Hematopoietic multipotent progenitor cell treated with erythropoietin and hydrocortisone succinate and interleukin-3 and kit ligand, for 4 days (in vitro differentiated cells): ENCODE results near the gene DRG1.
"Not testable (repeated sequence)": the region's sequence is repeated elsewhere in the genome, so short reads cannot be mapped to it uniquely, and the experiment has no call there.

ENCODE experiments used
- DNase-seq: peaks from one replicate; pipeline ENCODE4 v3.0.0-alpha.2; 2015

The DRG1 gene

DNA sequence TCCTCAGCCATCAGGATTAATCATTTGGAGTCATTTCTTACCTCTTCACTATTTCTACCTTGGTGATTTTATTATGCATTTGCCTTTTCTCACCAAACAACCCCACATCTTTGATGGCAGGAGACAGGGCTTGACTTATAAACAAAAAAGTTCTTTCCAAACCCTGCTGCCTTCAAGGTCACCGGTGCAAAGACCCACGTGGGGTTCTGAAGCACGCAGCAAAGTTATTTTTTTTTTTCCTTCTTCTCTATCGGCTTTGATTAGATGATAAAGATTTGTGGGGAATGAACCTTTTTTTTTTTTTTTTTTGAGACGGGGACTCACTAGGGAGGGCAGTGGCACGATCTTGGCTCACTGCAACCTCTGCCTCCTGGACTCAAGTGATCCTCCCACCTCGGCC lies 44.1 kb downstream of the DRG1 start:
- DNase-seq: no peak

DNA sequence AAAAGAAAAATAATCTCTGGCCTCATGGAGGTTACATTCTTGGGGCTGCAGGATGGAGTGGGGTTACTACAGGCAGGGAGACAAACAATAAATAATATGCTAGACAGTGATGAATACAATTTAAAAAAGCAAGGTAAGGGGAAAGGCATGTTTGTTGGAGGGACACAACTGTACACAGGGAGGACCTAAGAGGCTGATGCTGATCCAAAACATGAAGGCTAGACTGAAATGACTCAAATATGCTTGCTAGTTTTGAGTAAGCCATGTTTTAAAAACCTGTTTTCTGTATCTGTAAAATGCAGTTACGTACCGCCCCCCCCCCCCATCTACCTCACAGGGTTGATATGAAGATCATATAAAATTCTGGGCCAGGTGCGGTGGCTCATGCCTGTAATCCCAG lies 46.2 kb downstream of the DRG1 start:
- DNase-seq: no peak

DNA sequence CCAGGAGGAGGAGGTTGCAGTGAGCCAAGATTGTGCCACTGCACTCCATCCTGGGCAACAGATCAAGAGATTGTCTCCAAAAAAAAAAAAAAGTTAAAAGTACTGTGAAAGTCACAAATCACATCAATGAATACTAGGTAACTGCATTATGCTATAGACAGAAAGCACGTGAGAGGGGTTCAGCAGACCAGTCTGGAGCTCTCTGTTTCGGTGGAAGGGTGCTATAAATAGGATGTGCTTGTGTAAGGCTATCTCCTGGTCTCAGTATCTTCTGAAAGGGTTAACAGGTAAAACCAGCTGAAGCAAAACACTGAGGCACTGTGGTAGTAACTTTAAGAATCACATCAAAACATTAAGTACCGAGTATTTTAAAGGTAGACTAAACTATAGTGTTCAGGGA lies 46.8 kb downstream of the DRG1 start:
- no peak for DNase-seq

DNA sequence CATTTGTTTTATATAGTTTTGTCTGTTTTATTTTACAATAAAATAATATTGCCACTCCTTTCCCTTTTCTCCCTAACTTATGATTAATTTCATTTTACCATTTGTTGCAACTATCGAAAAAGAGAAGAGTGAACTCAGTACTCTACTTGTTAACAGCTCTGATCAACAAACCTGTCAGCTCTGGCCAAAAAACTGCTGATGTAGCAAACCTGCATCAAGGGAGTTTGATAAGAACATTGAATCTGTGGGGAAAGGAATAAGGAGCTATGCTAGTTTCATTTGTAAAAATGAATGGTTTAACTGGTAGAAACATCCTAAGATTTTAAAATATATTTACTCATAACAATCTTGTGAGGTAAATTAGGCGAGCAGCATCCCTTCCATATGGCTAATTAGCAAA lies 47.4 kb downstream of the DRG1 start:
- no peak for DNase-seq

DNA sequence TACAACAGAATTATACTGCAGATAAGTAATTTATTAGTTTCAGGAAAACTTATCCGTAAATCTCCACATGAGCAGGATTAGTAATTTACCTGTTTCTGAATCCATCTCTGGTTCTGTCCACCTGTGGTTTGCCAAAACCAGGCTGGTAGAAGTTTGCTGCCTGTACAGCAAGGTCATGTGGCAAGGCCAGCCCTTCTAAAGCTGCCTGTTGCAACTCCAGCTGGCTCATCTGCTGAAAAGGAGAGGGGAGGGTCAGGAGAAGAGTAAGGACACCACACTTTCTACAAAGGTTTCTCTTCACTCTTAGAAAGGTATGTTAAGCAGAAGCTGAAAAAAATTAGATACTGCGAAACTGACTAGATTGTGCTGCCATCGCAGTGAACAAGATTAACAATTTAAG lies 47.9 kb downstream of the DRG1 start:
- no peak for DNase-seq

DNA sequence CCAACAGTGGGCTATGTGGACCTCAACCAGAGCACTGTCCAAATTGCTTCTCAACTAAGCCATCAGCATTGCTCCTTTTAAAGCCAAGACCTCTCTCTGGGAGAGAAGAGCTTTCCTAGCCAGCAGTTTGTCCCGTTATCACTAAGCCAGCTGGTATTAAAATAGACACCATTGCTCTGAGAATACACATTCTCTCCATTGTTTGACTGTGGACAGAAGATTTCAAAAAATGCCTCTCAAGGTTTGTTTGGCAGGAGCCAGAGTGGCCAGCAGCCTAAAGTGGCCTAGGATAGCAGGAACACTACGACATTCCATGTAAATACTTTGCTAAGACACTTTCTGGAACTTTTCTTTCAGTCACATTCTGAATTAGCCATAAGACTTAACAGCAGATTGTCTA lies 49.0 kb downstream of the DRG1 start:
- no peak for DNase-seq

DNA sequence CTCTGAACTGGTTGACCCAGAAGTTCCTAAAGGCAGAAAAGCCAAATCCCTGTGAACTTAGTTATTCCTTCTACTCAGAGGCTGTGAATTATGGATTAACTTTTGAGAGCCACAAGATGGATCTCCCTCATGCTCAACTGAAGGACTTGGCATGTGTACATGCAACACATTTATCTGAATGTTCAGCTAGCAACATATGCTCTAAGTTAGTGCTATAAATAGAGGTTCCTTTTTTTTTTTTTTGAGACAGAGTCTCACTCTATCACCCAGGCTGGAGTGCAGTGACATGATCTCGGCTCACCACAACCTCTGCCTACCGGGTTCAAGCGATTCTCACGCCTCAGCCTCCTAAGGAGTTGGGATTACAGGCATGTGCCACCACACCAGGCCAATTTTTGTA lies 50.1 kb downstream of the DRG1 start:
- peak; percentile 65 for DNase-seq

DNA sequence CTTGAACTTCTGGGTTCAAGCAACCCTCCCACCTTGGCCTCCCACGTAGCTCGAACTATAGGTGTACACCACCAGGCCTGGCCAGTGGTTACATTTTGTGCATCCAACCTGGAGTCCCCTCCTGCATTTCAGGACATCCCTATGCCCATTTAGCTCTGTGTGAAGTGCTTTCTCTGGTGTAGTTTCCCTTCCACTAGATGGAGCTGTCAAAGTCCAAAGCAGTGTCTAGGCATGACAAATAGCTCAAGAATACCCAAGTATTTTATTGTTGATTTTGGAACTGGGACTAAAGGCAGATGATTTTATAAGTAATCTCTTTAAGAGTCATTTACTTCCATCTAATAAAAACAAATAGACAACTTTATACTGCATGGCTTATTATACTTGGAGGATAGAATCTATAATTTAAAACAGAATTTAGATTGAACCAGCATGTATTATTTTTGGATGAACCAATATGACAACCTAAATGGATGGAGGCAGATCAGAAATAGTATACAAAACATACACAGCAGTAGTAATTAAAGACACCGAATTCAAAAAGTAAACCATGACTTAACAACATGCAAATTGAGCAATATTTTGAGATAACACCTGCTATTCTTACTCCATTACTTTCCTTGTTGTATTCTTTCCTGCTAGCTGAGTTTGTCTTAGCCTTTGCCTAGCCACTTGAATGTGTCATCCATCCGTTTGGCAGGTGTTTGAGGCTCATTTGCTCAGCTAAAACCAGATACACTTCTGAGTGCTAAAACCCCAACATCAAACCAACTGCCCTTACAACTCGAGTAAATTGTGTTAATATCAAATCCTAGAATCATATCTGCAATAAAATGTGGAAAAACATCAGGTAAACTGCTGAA lies 52.5 kb downstream of the DRG1 start:
- peak; percentile 73 for DNase-seq

DNA sequence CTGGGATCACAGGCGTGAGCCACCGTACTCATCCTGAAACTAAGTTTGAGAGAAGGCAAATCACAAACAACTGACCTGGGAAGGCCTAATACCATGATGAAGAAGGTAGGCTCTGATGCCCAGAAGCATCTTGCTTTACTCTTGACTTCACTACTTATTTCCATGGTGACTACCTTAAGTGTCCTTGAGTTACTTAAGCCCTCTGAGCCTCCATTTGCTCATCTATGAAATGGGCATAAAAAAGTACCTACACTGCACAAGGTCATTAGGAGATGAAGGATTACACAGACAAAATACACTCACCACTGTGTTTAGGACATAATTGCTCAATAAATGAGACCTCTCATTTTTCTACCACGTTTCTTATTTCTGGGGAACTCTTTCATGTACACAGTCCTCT lies 62.3 kb downstream of the DRG1 start:
- no peak for DNase-seq

DNA sequence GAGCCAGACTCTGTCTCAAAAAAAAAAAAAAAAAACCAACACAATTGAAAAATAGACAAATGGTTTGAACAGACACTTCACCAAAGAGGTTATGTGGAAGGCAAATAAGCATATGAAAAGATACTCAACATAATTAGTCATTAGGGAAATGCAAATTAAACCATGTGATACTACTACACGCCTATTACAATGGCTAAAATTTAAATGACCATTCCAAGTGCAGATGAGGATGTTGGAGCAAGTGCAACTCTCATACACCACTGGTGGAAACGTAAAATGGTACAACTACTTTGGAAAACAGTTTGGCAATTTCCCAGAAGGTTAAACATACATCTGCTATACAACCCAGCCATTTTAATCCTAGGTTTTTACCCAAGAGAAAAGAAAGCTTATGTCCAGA lies 65.9 kb downstream of the DRG1 start:
- DNase-seq: no peak

DNA sequence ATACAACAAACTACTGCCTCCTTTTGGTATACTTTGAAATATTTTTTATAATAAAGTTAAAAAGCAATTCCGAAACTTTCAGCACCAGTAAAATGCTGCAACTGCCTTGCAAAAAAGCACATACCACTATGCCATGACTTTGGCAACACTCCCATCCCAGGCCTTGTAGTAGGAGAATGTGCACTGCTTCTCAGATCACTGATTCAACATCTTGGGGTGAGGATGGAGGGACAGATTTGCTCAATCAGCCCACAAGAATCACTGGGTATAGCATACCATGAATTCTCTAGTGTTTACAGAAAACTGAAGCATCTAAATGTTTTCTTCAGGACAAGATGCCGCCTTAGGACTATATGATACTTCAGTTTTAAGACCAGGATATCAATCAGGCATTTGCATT lies 75.3 kb downstream of the DRG1 start:
- DNase-seq: no peak

DNA sequence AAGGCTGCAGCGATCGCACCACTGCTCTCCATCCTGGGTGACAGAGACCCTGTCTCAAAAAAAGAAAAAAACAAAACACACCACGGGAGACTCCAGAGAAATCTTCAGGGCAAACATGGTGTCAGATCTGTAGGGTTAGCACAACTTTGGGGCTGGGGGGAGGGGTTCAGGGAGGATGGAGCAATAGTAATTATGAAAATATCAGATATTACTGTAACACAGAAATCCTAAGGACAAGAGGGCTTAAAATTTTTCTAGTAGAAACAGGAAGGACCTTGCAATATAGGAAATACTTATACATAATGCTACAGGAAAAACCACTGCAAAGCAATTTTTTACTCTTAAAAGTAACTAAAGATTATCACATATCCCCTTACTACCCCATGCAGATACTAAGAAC lies 76.4 kb downstream of the DRG1 start:
- DNase-seq: no peak

DNA sequence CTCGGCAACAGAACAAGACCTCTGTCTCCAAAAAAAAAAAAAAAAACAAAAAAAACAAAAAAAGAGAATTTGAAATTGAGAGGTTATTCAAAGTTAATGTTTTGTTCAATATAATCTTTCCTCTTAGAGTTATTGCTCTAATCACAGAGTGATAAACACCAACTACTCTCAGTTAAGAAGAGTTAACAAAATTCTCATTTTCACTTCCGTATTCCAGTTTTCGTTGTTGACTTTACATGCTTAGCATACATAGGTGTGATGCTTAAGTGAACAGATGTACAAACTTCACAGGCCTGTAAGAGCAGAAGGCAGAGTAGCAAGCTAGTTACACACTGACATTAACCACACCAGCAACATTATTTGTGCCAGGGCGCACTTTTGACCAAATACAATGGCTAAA lies 77.9 kb downstream of the DRG1 start:
- no peak for DNase-seq

DNA sequence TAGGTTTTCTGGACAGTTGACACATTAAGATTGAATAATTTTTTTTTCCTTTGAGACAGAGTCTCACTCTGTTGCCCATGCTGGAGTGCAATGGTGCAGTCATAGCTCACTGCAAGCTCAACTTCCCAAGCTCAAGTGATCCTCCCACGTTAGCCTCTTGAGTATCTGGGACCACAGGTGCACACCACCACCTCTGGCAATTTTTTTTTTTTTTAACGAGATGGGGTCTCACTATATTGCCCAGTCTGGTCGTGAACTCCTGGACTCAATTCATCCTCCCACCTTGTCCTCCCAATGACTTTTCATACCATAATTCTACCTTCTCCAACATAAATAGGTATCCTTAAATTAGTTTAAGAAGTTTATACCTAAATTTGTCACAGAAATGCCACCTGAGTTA lies 81.7 kb downstream of the DRG1 start:
- no peak for DNase-seq

DNA sequence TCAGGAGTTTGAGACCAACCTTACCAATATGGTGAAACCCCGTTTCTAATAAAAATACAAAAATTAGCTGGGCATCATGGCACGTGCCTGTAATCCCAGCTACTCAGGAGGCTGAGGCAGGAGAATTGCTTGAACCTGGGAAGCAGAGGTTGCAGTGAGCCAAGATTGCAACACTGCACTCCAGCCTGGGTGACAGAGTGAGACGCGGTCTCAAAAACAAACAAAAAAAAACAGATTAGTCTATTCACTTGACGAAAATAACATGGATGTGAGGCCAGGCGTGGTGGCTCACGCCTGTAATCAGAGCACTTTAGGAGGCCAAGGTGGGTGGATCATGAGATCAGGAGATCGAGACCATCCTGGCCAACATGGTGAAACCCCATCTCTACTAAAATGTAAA lies 83.1 kb downstream of the DRG1 start:
- not testable (repeated sequence) for DNase-seq
